Natural killer cell (primary cell): Measurements from ENCODE around the gene RBM19. TPM values are rescaled to one million over a fixed set of nuclear protein-coding genes. Genes with fewer than 3 reads are reported as not detected.

ENCODE experiments used
- ATAC-seq, 3 donors: fragments of 150-1000 bp in 2 of 3; fragments of 200-7000 bp in 1 of 3; cut with Tn5 transposase; 1 replicate in 1 of 3; 2 replicates in 2 of 3; pipeline ENCODE4 v1.10.0; 2021; ENCODE audit warnings: mild to moderate bottlenecking in 2 of 3, moderate library complexity in 2 of 3
- DNase-seq, 2 donors: peaks; one replicate each; pipeline versions ENCODE4 v3.0.0 to v3.0.0-alpha.2; 2013 to 2021; ENCODE audit warnings: mixed read lengths in 1 of 2
- H3K27ac ChIP-seq: one replicate; pipeline ENCODE4 v1.5.1; 2013; ENCODE audit warnings: mild to moderate bottlenecking, low read length
- H3K27me3 ChIP-seq: one replicate; pipeline ENCODE4 v1.6.1; 2013; ENCODE audit warnings: low read length; ENCODE audit not compliant: control insufficient read depth, insufficient read depth
- H3K36me3 ChIP-seq: one replicate; pipeline ENCODE4 v1.6.1; 2013; ENCODE audit warnings: low read length; ENCODE audit not compliant: control insufficient read depth, insufficient read depth
- H3K4me1 ChIP-seq: one replicate; pipeline ENCODE4 v1.6.1; 2013; ENCODE audit warnings: low read length; ENCODE audit not compliant: control insufficient read depth, insufficient read depth
- H3K4me3 ChIP-seq: one replicate; pipeline ENCODE4 v1.5.1; 2013; ENCODE audit warnings: low read length
- H3K9me3 ChIP-seq: one replicate; pipeline ENCODE4 v1.6.1; 2013; ENCODE audit warnings: low read length; ENCODE audit not compliant: control insufficient read depth, insufficient read depth
- H3K27ac Mint-ChIP-seq, 2 donors: one replicate each; pipeline ENCODE4 v1.8.0; 2022; ENCODE audit warnings: mild to moderate bottlenecking in 2 of 2, mixed read lengths in 2 of 2, moderate library complexity in 1 of 2
- H3K27me3 Mint-ChIP-seq, 2 donors: one replicate each; pipeline ENCODE4 v1.8.0; 2022; ENCODE audit warnings: low read depth in 2 of 2, mixed read lengths in 2 of 2
- H3K36me3 Mint-ChIP-seq: one replicate; pipeline ENCODE4 v1.8.0; 2022; ENCODE audit warnings: mixed read lengths
- H3K4me1 Mint-ChIP-seq, 2 donors: one replicate each; pipeline ENCODE4 v1.8.0; 2022; ENCODE audit warnings: mixed read lengths in 2 of 2
- H3K4me3 Mint-ChIP-seq: one replicate; pipeline ENCODE4 v1.8.0; 2022; ENCODE audit warnings: mild to moderate bottlenecking, moderate library complexity, mixed read lengths
- H3K9me3 Mint-ChIP-seq, 2 donors: one replicate each; pipeline ENCODE4 v1.8.0; 2022; ENCODE audit warnings: mixed read lengths in 2 of 2
- CTCF ChIP-seq: fragments of 200-600 bp; IDR thresholded peaks from one replicate; pipeline ENCODE4 v1.8.0; 2022; ENCODE audit warnings: antibody characterized with exemption
- WGBS: methylation state at CpG from one replicate; pipeline ENCODE4 v1.1.7; 2013; ENCODE audit warnings: missing lambda C conversion rate; ENCODE audit not compliant: insufficient coverage; 5-methylcytosine and 5-hydroxymethylcytosine counted together
- intact Hi-C: fragments of 100-400 bp; cut with micrococcal nuclease; formaldehyde crosslinking; loops from one replicate; pipeline ENCODE4 v1.14.2; 2022
- total RNA-seq, 4 donors: library from RNA; stranded (reverse); fragments of 120-200 nt in 1 of 4; gene quantifications; one replicate each; pipeline versions ENCODE4 v1.2.3 to v1.2.4, GENCODE V29; 2013 to 2022

The RBM19 gene
- total RNA-seq, 3 donors from 2014 or later (not counting 1 experiment from before 2014, with no cell fraction given), result 49.9 to 70.6 (median 60.9) TPM

GRCh38 chr12:113826805-113827538 lies 139.2 kb downstream of the RBM19 start:
- intact Hi-C loops, result no loop called here
- peaks cover 0 to 8% of the 10 kb centered on the region in 2 donors for H3K4me1 Mint-ChIP-seq
- Histone ChIP-seq H3K4me1 (no peaks in the 10 kb centered on the region), H3K36me3 (no peaks in the 10 kb centered on the region), H3K27ac (no peak overlapping the region), H3K9me3 (no peaks in the 10 kb centered on the region), H3K27me3 (no peaks in the 10 kb centered on the region), H3K4me3 (no peak overlapping the region)
- no peak overlapping the region for H3K4me3 Mint-ChIP-seq
- no peak for ATAC-seq
- H3K27ac Mint-ChIP-seq, result no peak overlapping the region
- H3K9me3 Mint-ChIP-seq, result no peaks in the 10 kb centered on the region
- H3K27me3 Mint-ChIP-seq, result no peaks in the 10 kb centered on the region
- no peaks in the 10 kb centered on the region for H3K36me3 Mint-ChIP-seq
- 90% methylated on average over 22 of the region's 22 CpGs for WGBS
- no peak for TF ChIP-seq CTCF
- DNase-seq, result no peak

GRCh38 chr12:113825705-113826104 lies 140.4 kb downstream of the RBM19 start:
- Mint-ChIP-seq H3K9me3 (no peaks in the 10 kb centered on the region), H3K27me3 (no peaks in the 10 kb centered on the region), H3K4me3 (no peak overlapping the region), H3K27ac (peak overlapping the region in 1 of 2 donors; percentile 5), H3K4me1 (peaks cover 0 to 8% of the 10 kb centered on the region in 2 donors), H3K36me3 (no peaks in the 10 kb centered on the region)
- no peak for ATAC-seq
- H3K36me3 ChIP-seq, result peaks cover 2% of the 10 kb centered on the region
- H3K27ac ChIP-seq, result no peak overlapping the region
- H3K4me1 ChIP-seq, result no peaks in the 10 kb centered on the region
- no peak for TF ChIP-seq CTCF
- no peak for DNase-seq
- intact Hi-C loops, result no loop called here
- H3K27me3 ChIP-seq, result no peaks in the 10 kb centered on the region
- no peaks in the 10 kb centered on the region for H3K9me3 ChIP-seq
- 94% methylated on average over 8 of the region's 8 CpGs for WGBS
- no peak overlapping the region for H3K4me3 ChIP-seq

GRCh38 chr12:113823816-113824215 lies 142.3 kb downstream of the RBM19 start:
- Mint-ChIP-seq H3K27ac (no peak overlapping the region), H3K27me3 (no peaks in the 10 kb centered on the region), H3K9me3 (no peaks in the 10 kb centered on the region), H3K4me1 (peaks cover 0 to 8% of the 10 kb centered on the region in 2 donors), H3K36me3 (no peaks in the 10 kb centered on the region), H3K4me3 (no peak overlapping the region)
- no peak overlapping the region for H3K27ac ChIP-seq
- no peaks in the 10 kb centered on the region for H3K27me3 ChIP-seq
- DNase-seq (no peak), ATAC-seq (no peak)
- H3K9me3 ChIP-seq, result no peaks in the 10 kb centered on the region
- peaks cover 2% of the 10 kb centered on the region for H3K36me3 ChIP-seq
- intact Hi-C loops, result no loop called here
- no peak for TF ChIP-seq CTCF
- WGBS, result 94% methylated on average over 5 of the region's 5 CpGs
- H3K4me1 ChIP-seq, result no peaks in the 10 kb centered on the region
- no peak overlapping the region for H3K4me3 ChIP-seq

- ATAC-seq, result no peak
- H3K4me1 ChIP-seq, result no peaks in the 10 kb centered on the region
- Mint-ChIP-seq H3K36me3 (no peaks in the 10 kb centered on the region), H3K4me1 (peaks cover 0 to 8% of the 10 kb centered on the region in 2 donors), H3K9me3 (no peaks in the 10 kb centered on the region), H3K4me3 (no peak overlapping the region), H3K27ac (no peak overlapping the region), H3K27me3 (no peaks in the 10 kb centered on the region)
- 93% methylated on average over 16 of the region's 16 CpGs for WGBS
- H3K27me3 ChIP-seq, result no peaks in the 10 kb centered on the region
- H3K27ac ChIP-seq, result no peak overlapping the region
- no peaks in the 10 kb centered on the region for H3K9me3 ChIP-seq
- no peak overlapping the region for H3K4me3 ChIP-seq
- peaks cover 2% of the 10 kb centered on the region for H3K36me3 ChIP-seq
- TF ChIP-seq CTCF, result no peak
- intact Hi-C loops, result no loop called here
- no peak for DNase-seq
Observed at GRCh38 chr12:113823016-113823415, 143.1 kb downstream of the RBM19 start.
